ENCODE data around the gene FAM72B. TPM values are rescaled to one million over a fixed set of nuclear protein-coding genes. Genes with fewer than 3 reads are reported as not detected.
A peak's percentile ranks its signal among the peaks of the same experiment; 100 is the strongest.
"Not testable (repeated sequence)": the region's sequence is repeated elsewhere in the genome, so short reads cannot be mapped to it uniquely, and the experiment has no call there.

FAM72B gene
- total RNA-seq, 1 donor from 2014 or later = 1.7 TPM

DNA sequence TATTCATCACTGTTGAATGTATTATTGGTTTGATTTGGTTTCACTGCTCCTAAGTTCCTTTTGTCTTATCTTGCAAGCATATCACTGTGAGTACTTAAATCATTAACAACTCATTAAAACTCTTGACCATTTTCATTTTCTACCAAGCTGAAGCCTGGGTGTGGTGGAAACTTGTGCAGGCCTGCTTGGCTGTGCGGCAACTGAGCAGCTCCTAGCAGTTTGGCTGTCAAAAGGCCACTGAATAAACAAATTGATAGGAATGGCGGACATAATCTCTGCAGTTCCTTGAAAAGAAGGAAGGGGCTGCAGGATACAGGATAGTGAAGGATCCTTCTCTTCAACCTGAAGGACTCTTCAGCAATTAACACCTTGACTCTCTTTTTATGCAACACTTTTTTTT, 26.6 kb upstream of the FAM72B start:
- not testable (repeated sequence) for H3K9me3 ChIP-seq

DNA sequence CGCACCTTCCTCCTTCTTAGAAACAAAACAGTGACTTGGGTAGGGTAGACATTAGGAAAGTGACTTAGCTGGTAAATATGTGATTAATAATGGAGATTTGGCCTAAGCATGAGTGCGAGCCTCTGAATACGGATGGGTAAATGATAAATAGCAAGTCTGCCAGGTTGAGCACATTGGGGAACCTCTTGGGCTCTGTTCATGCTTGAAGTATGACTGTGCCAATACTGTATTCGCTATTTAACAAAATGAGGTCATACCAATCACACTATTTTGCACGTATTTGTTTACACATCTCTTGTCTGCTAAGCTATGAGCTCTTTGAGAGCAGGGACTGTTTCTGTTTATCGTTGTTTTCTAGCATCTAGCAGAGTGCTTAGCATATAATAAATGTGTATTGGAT, 24.2 kb upstream of the FAM72B start:
- DNase-seq (ENCODE audit: extremely low spot score in 2 of 2); H3K27ac ChIP-seq; H3K27me3 ChIP-seq; intact Hi-C loops (cut with DNase I); H3K4me3 ChIP-seq; H3K9me3 ChIP-seq; H3K4me1 ChIP-seq; H3K36me3 ChIP-seq: not testable (repeated sequence)

More for the DNA sequence above, 26.6 kb upstream of the FAM72B start:
- H3K27ac ChIP-seq; H3K4me3 ChIP-seq; DNase-seq (ENCODE audit: extremely low spot score in 2 of 2); H3K36me3 ChIP-seq; intact Hi-C loops (cut with DNase I); H3K27me3 ChIP-seq; H3K4me1 ChIP-seq: not testable (repeated sequence)

DNA sequence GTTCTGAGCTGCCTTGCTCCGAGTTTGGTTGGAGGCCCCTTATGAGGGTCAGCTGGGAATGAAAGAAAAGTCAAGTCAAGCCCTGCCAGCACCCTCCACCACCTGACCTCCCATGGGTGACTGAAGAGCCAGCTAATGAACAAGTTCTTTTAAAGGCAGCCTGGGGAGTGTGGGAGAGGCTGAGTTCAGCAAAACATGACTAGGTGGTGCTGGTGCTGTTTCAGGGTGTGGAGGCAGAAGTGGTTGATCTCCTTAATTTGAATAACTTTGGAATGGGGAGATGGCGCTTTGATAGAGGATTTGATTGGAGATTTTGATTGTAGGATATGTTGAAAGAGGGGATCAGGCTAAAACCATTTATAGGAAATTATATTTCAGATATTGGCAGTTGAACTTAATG, 23.2 kb upstream of the FAM72B start:
- H3K4me3 ChIP-seq; DNase-seq (ENCODE audit: extremely low spot score in 2 of 2); H3K36me3 ChIP-seq; H3K9me3 ChIP-seq; H3K27ac ChIP-seq; H3K27me3 ChIP-seq; H3K4me1 ChIP-seq; intact Hi-C loops (cut with DNase I): not testable (repeated sequence)

DNA sequence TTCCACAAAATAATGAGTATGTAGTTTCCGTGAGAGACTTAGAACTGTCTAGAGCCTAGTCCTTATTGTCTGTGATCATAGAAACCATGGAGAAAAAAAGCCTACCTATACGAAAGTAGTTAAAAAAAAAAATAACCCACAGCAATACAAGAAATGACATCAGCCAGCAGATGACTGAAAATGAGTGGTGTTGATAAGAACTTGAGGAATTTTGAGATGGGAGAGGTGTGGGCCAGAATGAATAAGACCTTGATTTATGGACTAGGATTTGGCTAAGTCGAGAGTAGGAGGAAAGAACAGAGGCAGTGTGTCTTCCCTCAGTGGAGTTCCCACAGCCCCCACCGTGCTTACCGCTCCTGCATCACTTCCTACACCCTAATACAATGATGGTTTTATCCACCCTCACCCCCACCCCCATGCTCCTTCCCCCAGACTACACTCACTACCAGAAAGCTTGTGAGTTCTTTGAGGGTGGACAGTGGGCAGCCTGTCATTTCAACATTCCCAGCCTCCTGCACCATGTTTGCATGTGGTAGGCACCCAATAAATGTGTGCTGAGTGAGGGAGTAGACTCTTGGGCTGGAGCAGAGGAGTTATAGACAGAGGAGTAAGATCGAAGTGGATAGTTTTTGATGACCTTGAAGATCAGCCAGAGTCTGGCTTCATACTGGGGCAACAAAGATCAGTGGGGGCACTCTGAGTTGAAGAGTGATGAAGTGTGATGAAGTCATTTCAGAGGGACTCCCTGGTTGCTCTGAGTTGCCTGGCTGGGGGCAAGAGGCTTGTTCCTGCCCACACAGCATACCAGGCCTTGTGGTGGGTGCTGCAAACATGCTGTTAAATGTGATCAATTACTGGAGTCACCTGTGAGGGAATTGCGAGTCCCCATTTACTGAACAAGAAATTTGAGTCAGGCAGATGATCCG, 21.9 kb upstream of the FAM72B start:
- DNase-seq (ENCODE audit: extremely low spot score in 2 of 2); H3K4me1 ChIP-seq; H3K9me3 ChIP-seq; H3K4me3 ChIP-seq; H3K36me3 ChIP-seq; H3K27ac ChIP-seq; intact Hi-C loops (cut with DNase I); H3K27me3 ChIP-seq: not testable (repeated sequence)

DNA sequence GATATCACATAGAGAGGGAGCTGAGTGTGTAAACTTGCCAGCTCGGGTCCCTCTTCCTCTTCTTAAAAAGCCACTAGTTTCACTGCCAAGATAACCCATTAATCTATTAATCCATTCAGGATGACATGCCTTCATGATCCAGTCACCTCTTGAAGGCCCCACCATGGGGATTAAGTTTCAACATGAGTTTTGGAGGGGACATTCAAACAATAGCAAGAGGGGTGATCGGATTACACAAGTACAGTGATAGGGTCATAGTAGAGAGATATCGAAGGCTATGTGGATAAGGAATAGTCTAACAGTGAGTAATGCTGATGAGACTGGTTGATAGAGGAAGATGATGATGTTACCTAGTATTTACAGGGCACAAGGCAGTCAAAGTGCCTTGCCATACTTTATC, 18.8 kb upstream of the FAM72B start:
- H3K4me3 ChIP-seq; H3K9me3 ChIP-seq; H3K27me3 ChIP-seq; H3K4me1 ChIP-seq; H3K36me3 ChIP-seq; H3K27ac ChIP-seq; intact Hi-C loops (cut with DNase I); DNase-seq (ENCODE audit: extremely low spot score in 2 of 2): not testable (repeated sequence)

DNA sequence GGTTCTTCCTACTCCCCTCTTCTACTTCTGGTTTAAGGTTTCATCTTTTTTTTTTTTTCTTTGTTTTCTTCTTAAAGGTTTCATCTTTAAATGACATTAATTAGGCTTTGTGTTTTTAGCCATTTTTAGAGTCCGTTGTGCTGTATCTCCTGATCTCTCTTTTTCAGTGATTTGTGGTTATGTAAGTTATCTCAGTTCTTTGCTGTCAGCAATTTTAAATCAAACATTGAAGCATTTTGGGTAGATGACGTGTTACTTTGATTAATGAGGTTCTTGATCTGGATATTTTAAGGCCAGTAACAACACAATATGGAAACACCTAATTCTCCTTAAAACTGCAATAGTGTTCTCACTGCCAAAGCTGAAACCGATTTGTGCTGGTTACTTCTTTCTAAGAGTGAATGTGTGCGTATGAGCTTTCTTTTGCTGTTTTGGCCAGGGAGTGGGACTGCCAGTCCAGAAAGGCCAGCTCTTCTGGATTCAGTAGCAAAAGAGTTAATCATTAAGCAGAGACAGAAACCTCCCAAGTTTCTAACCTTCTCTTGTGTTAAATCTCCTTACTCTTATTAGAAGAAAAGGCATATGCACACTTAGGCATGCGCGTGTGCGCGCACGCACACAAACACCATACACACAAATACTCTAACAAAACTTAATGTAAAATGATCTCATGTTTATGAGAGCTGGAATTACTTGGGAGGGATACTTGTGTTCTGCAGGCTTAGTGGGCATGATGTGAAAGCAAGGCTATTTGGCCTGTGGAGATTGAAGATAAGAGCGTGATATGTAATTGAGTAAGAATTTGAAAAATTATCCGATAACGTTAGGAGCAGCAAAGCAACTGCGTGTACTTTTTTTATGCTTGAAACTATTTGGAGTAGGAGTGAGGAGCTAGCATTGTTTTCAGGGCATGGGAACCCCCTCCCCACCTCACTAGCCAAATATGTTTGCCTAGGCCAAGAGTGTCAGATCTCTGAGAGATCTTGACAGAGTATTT, 17.1 kb upstream of the FAM72B start:
- H3K4me1 ChIP-seq; H3K9me3 ChIP-seq; H3K36me3 ChIP-seq; intact Hi-C loops (cut with DNase I); H3K27me3 ChIP-seq; DNase-seq (ENCODE audit: extremely low spot score in 2 of 2); H3K4me3 ChIP-seq; H3K27ac ChIP-seq: not testable (repeated sequence)

DNA sequence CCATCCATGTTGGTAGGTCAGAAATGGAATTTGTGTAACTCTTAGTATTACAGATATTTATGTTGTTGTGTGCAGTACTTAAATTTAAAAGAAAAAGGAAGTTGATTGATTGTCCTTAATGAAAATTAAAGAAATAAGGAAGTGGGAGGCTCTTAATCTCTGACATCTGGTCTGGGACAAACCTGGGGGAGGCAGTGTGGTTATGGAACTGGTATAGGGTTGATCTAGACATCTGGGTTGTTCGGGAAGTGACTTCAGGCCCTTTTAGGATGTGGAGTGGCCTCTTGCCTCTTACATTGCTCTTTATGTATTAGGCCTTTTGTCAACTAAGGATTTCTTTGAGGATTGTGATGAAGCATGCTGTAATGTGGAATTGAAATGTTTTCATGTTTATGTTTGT, 16.1 kb upstream of the FAM72B start:
- H3K36me3 ChIP-seq; H3K4me3 ChIP-seq; H3K4me1 ChIP-seq; H3K27me3 ChIP-seq; intact Hi-C loops (cut with DNase I); H3K9me3 ChIP-seq; DNase-seq (ENCODE audit: extremely low spot score in 2 of 2); H3K27ac ChIP-seq: not testable (repeated sequence)

DNA sequence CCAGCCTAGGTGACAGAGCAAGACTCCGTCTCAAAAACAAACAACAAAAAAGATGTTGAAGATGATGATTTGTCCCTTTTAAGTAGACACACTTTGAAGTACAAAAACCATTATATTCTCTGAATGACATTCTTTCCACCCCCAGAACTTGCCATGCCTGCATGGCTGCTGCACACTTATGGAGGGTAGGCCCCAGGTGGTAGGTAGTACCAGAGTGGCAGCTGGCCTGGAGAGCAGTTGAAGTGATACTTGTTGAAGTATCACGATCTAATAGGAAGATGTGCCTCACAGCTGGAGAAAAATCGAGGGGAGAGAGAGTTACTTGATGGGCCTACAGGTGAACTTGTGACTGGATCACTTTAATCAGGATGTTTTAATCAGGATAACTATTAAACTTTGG, 15.6 kb upstream of the FAM72B start:
- DNase-seq (ENCODE audit: extremely low spot score in 2 of 2); H3K4me1 ChIP-seq; intact Hi-C loops (cut with DNase I); H3K27ac ChIP-seq; H3K27me3 ChIP-seq; H3K4me3 ChIP-seq; H3K9me3 ChIP-seq; H3K36me3 ChIP-seq: not testable (repeated sequence)

DNA sequence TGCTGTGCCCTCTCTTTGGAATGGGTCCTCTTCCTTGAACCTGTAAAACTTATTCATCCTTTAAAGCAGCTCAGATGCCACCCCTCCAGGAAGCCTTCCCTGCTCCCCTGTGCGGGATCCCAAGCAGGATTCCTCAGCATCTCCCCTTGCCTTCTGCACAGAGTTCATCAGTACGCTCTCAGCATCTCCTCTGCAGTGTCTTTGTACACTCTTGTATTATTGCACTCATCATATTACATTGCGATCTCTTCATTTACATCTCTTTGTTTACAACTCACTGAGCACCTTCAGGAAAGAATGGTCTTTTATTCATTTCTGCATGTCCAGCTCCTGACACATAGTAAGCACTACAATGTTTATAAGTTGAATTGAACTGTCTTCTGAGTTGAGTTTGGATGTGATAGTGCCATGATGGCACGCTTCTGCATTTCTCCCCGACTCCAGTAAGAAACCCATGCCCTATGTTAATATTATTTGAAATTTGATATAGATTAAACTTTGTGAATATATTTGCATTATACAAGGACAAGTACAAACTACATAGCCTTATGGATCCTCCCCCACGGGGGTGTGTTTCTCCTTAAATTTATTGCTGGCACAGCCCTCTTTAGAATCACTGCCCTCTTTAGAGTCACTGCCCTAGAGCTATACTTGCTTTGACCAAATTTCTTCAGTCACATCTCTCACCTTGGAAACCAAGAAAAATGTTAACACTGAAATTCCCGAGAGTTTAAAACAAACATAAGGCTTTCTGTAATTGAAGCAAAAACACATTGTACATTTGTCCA, 13.1 kb upstream of the FAM72B start:
- H3K36me3 ChIP-seq; DNase-seq (ENCODE audit: extremely low spot score in 2 of 2); H3K27me3 ChIP-seq; H3K4me1 ChIP-seq; H3K27ac ChIP-seq; H3K4me3 ChIP-seq; intact Hi-C loops (cut with DNase I); H3K9me3 ChIP-seq: not testable (repeated sequence)

DNA sequence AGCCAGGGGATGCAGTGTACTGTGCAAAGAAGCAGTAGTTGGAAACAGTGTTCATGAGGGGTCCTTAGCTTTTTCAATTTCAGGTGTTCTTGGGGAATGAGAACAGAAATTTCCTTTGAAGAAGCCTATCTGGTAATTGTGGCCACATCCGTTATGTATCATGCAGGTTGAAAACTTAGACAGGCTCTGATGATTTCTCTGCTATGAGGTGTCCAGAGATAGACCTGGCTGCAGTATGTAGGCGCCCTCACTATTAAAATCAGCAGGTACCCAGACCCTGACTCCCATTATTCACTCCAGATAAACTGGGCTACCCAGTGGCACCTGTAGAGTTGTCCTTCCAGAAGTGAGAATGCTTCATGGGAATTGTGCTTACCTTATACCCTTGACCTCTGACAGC, 8.4 kb upstream of the FAM72B start:
- H3K4me1 ChIP-seq; H3K4me3 ChIP-seq; H3K9me3 ChIP-seq; DNase-seq (ENCODE audit: extremely low spot score in 2 of 2); H3K27ac ChIP-seq; H3K36me3 ChIP-seq; intact Hi-C loops (cut with DNase I); H3K27me3 ChIP-seq: not testable (repeated sequence)

DNA sequence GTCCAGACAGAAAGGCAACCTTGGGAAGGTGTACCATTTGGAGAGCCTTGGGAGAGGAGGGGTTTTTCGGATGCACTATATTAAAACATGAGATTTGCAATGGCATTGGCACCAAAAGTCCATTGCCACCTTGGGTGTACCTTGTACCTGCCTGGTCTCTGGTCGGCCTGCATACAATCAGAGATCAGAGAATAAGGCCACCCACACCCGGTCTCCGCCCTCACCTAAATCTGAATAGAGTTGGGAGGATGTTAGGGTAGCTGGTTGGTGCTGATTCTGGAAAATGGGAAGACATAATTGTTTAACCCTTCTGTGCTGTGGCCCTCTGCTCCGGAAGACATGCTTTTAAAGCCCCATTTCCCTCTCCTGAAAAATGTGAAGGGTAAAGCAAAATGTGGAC, 3.8 kb upstream of the FAM72B start:
- intact Hi-C loops (cut with DNase I); H3K9me3 ChIP-seq; H3K27me3 ChIP-seq; H3K27ac ChIP-seq; H3K4me3 ChIP-seq; H3K4me1 ChIP-seq; H3K36me3 ChIP-seq; DNase-seq (ENCODE audit: extremely low spot score in 2 of 2): not testable (repeated sequence)

DNA sequence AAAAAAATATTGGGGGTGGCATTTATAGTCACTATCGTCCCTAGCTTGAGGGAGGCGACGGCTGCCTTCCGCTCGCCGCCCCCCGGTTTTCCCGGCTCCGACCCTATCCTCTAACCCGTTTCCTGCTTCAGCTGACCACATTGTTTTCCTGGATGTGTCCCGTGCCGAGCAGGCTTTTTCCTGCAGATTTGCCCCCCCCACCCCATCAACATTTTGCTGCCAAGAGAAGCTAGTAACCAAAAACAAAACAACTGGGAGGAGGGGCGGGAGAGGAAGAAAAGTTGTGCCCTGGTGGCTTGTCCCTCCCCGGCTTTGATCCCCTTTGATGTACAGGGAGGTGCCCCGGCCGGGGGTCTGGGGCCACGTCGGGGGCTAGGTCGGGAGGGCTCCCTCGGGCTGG, 2.1 kb upstream of the FAM72B start:
- H3K27ac ChIP-seq; H3K4me1 ChIP-seq; H3K27me3 ChIP-seq; intact Hi-C loops (cut with DNase I); H3K9me3 ChIP-seq; H3K36me3 ChIP-seq; DNase-seq (ENCODE audit: extremely low spot score in 2 of 2): not testable (repeated sequence)
- H3K4me3 ChIP-seq = peak overlapping the region; percentile 28 to 38

Measured in vagina (tissue), 2 donors.